Chondrocyte (in vitro differentiated cells): ENCODE data around the gene NFRKB. TPM values are rescaled to one million over a fixed set of nuclear protein-coding genes. Genes with fewer than 3 reads are reported as not detected.

Experiments
- DNase-seq: peaks from one replicate; pipeline ENCODE4 v3.0.0; 2021; ENCODE audit warnings: mixed read lengths, low spot score
- H3K27ac Mint-ChIP-seq: one replicate; pipeline ENCODE4 v1.8.0; 2021; ENCODE audit warnings: mild to moderate bottlenecking, moderate library complexity, mixed read lengths; ENCODE audit not compliant: unreplicated experiment
- H3K27me3 Mint-ChIP-seq: 2 replicates; pipeline ENCODE4 v1.8.0; 2021; ENCODE audit warnings: low read depth, mixed read lengths
- H3K36me3 Mint-ChIP-seq: 2 replicates; pipeline ENCODE4 v1.8.0; 2021; ENCODE audit warnings: low read depth, mixed read lengths
- H3K4me1 Mint-ChIP-seq: 2 replicates; pipeline ENCODE4 v1.8.0; 2021; ENCODE audit warnings: low read depth, mild to moderate bottlenecking, mixed read lengths
- H3K4me3 Mint-ChIP-seq: one replicate; pipeline ENCODE4 v1.8.0; 2021; ENCODE audit warnings: mild to moderate bottlenecking, moderate library complexity, mixed read lengths; ENCODE audit not compliant: unreplicated experiment
- H3K9me3 Mint-ChIP-seq: 2 replicates; pipeline ENCODE4 v1.8.0; 2021; ENCODE audit warnings: low read depth, mixed read lengths
- CTCF ChIP-seq: fragments of 200-600 bp; sonication (generic); IDR thresholded peaks from 2 replicates; pipeline ENCODE4 v1.5.0; 2021; ENCODE audit warnings: antibody characterized with exemption, mild to moderate bottlenecking, moderate library complexity
- total RNA-seq: library from RNA; stranded (reverse); gene quantifications from 3 replicates; pipeline ENCODE4 v1.2.1, GENCODE V29; 2021

The NFRKB gene
- total RNA-seq, 1 donor from 2014 or later, result 21.2 TPM

DNA sequence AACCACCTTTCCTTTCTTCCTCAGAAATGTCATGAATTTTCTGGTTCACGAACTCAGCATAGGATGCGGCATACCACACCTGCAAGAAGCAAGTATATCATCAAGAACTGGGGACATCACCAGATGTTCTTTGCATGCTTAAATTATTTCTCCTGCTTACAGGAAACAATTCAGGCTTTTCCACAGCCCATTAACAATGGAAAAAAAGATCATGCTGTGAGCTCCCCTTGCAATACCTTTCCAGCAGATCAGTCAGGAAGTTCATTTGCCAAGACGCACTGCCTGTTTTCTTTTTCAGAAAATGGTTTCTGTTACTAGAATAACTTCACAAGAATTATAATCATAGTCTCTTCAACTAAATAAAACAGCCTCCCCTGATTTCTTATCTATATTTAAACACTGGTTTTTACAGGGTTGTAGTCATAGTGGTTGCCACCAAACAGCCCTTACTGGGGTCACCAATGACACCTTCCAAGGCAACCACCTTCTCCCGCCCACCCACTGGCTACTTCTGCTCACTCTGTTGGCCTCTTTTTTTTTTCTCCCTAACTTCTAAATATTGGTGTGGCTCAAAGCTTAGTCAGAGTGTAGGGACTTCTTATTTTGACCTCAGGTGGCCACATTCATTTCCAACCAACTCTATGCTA, 42.3 kb upstream of the NFRKB start:
- H3K4me3 Mint-ChIP-seq, result no peak overlapping the region
- no peak overlapping the region for H3K27ac Mint-ChIP-seq
- DNase-seq, result no peak
- no peaks in the 10 kb centered on the region for H3K4me1 Mint-ChIP-seq
- no peaks in the 10 kb centered on the region for H3K9me3 Mint-ChIP-seq
- no peak for TF ChIP-seq CTCF
- peaks cover 18% of the 10 kb centered on the region for H3K36me3 Mint-ChIP-seq
- H3K27me3 Mint-ChIP-seq, result no peaks in the 10 kb centered on the region

DNA sequence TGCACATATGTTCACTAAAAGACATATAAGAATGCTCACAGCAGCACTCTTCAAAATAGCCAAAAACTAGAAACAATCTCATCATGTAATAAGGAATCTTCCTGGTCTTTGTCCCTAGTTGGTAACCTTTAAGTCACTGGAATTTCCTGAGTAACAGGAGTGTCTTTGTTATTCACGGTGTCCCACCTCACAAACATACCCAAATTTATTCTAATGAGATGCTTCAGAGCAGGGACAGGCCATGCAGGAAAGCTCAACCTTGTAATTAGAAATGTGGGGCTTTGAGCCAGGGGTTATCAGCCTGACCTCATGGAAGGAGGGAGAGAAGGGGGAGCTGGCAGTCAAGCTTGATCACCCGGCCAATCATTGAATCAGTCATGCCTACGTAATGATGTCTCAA, 40.3 kb upstream of the NFRKB start:
- DNase-seq, result no peak
- peaks cover 20% of the 10 kb centered on the region for H3K36me3 Mint-ChIP-seq
- H3K27ac Mint-ChIP-seq, result no peak overlapping the region
- H3K4me1 Mint-ChIP-seq, result no peaks in the 10 kb centered on the region
- TF ChIP-seq CTCF, result no peak
- no peaks in the 10 kb centered on the region for H3K9me3 Mint-ChIP-seq
- no peaks in the 10 kb centered on the region for H3K27me3 Mint-ChIP-seq
- no peak overlapping the region for H3K4me3 Mint-ChIP-seq

DNA sequence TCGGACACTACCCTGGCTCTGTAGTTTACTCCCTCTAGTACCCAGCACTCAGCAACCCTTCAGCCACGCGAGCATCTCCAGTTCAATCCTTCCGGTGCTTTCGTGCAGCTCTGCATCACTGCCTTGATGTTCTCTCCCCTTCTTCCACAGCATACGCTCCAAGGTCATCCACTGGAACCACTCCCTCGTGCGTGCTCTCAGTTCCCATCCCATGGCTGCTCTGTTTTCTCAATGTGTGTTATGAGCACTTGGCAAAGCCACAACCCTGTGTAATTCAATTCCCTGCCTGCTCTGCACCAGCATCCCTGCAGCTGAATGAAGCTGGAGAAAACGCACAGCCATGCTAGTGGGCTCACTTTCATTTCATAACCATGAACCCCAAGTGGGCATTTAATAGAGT, 38.5 kb upstream of the NFRKB start:
- H3K4me1 Mint-ChIP-seq, result no peaks in the 10 kb centered on the region
- no peaks in the 10 kb centered on the region for H3K9me3 Mint-ChIP-seq
- no peaks in the 10 kb centered on the region for H3K27me3 Mint-ChIP-seq
- no peak for TF ChIP-seq CTCF
- H3K27ac Mint-ChIP-seq, result no peak overlapping the region
- peaks cover 25% of the 10 kb centered on the region for H3K36me3 Mint-ChIP-seq
- DNase-seq, result no peak
- H3K4me3 Mint-ChIP-seq, result no peak overlapping the region

GRCh38 chr11:129933262-129933661, 37.9 kb upstream of the NFRKB start:
- Mint-ChIP-seq H3K27ac (no peak overlapping the region), H3K36me3 (peaks cover 25% of the 10 kb centered on the region), H3K9me3 (no peaks in the 10 kb centered on the region), H3K4me1 (no peaks in the 10 kb centered on the region), H3K27me3 (no peaks in the 10 kb centered on the region), H3K4me3 (no peak overlapping the region)
- no peak for DNase-seq
- TF ChIP-seq CTCF, result no peak

GRCh38 chr11:129932381-129933067, 37.1 kb upstream of the NFRKB start:
- H3K27me3 Mint-ChIP-seq, result no peaks in the 10 kb centered on the region
- no peak overlapping the region for H3K27ac Mint-ChIP-seq
- no peak for DNase-seq
- TF ChIP-seq CTCF, result no peak
- no peaks in the 10 kb centered on the region for H3K9me3 Mint-ChIP-seq
- no peaks in the 10 kb centered on the region for H3K4me1 Mint-ChIP-seq
- H3K4me3 Mint-ChIP-seq, result no peak overlapping the region
- peaks cover 27% of the 10 kb centered on the region for H3K36me3 Mint-ChIP-seq
